LNCaP clone FGC (cell line): ENCODE measurements around the gene IQCE.

ENCODE experiments used
- DNase-seq: peaks from one replicate; pipeline ENCODE4 v3.0.0-alpha.2; 2011; ENCODE audit warnings: low read depth
- H3K4me3 ChIP-seq: 2 replicates; pipeline ENCODE4 v1.5.1; 2011; ENCODE audit warnings: mild to moderate bottlenecking, low read depth, low read length, control low read depth
- CTCF ChIP-seq: IDR thresholded peaks from 2 replicates; pipeline ENCODE4 v1.5.1; 2012; ENCODE audit warnings: mild to moderate bottlenecking; ENCODE audit not compliant: control insufficient read depth, insufficient read depth; ENCODE audit errors: extremely low read depth

IQCE gene

GRCh38 chr7:2525658-2526630 is 32.8 kb upstream of the IQCE start:
- no peak for TF ChIP-seq CTCF
- no peak overlapping the region for H3K4me3 ChIP-seq
- no peak for DNase-seq

- TF ChIP-seq CTCF: no peak
- no peak for DNase-seq
- H3K4me3 ChIP-seq: no peak overlapping the region
Observed at GRCh38 chr7:2526659-2527504, 31.9 kb upstream of the IQCE start.

- no peak for TF ChIP-seq CTCF
- no peak for DNase-seq
- no peak overlapping the region for H3K4me3 ChIP-seq
Observed at GRCh38 chr7:2527505-2528467, 31.0 kb upstream of the IQCE start.

GRCh38 chr7:2528481-2529095 is 30.2 kb upstream of the IQCE start:
- no peak for TF ChIP-seq CTCF
- H3K4me3 ChIP-seq: no peak overlapping the region
- DNase-seq: no peak

- DNase-seq: no peak
- no peak overlapping the region for H3K4me3 ChIP-seq
- TF ChIP-seq CTCF: no peak
Observed at GRCh38 chr7:2529161-2530070, 29.4 kb upstream of the IQCE start.
